Effector memory CD4-positive, alpha-beta T cell (primary cell): ENCODE measurements around the gene MYH8.

Source experiments
- DNase-seq, 3 donors: peaks; one replicate each; pipeline ENCODE4 v3.0.0-alpha.2; 2020
- H3K27ac ChIP-seq: 2 replicates; pipeline ENCODE4 v1.7.0; 2013; ENCODE audit warnings: mild to moderate bottlenecking, low read length, moderate library complexity; ENCODE audit not compliant: insufficient read depth, poor library complexity, severe bottlenecking
- H3K27me3 ChIP-seq: replicated peaks from 2 replicates; pipeline ENCODE4 v1.7.0; 2013; ENCODE audit warnings: mild to moderate bottlenecking, low read length; ENCODE audit not compliant: insufficient read depth, control insufficient read depth, poor library complexity, severe bottlenecking
- H3K36me3 ChIP-seq: 2 replicates; pipeline ENCODE4 v1.7.0; 2013; ENCODE audit warnings: mild to moderate bottlenecking, low read length, moderate library complexity; ENCODE audit not compliant: control insufficient read depth, insufficient read depth
- H3K4me1 ChIP-seq: 2 replicates; pipeline ENCODE4 v1.7.0; 2013; ENCODE audit warnings: low read length, mild to moderate bottlenecking; ENCODE audit not compliant: control insufficient read depth, insufficient read depth, poor library complexity, severe bottlenecking
- H3K4me3 ChIP-seq: 2 replicates; pipeline ENCODE4 v1.7.0; 2013; ENCODE audit warnings: low read length, low read depth, mild to moderate bottlenecking; ENCODE audit not compliant: insufficient read depth, poor library complexity, severe bottlenecking
- H3K9me3 ChIP-seq: 2 replicates; pipeline ENCODE4 v1.7.0; 2013; ENCODE audit warnings: mild to moderate bottlenecking, low read length, moderate library complexity; ENCODE audit not compliant: control insufficient read depth
- total RNA-seq, 3 donors: gene quantifications; one replicate each; lab custom pipeline; 2026; lab: John Stamatoyannopoulos, UW

Gene MYH8
- total RNA-seq: 0 reads per million in 3 donors

DNA sequence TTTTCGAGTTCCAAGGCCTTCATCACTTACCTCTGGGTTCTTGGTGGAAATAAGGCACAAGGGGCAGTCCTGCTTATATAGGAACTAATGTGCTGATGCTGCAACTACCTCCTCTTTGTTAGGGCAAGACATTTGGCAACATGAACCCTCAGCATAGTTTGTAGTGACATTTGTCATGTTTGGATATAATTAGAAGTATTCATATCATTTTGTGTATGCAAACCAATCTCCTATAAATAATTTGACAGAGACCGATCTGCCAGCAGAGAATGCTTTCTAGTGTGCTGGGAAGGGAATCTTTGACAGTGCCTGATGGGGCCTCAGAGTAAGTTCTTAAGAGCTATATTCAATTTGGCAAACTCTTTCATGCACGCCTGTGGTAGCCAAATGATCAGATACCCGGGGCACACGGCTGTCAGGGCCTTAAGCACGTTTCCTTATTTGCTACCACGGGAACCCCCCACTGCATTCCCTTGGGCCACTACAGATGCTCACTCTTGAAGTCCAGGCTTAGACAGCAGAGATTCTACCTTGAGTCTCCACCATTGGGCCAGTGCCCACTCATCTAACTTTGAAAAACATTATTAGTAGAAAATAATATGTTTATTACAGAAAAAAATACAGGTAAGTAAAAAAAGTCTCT, at the start of gene MYH8:
Gene MYH8 (minus strand): TSS at position 51 of the 643 bp plus-strand sequence. CDS start 1,723 bp downstream, outside the sequence.
- H3K4me3 ChIP-seq: no peak within 1 kb of the TSS
- no peak for DNase-seq
- H3K27ac ChIP-seq: no peak within 1 kb of the TSS
- H3K36me3 ChIP-seq: no peaks in the 10 kb centered on the region
- no peaks in the 10 kb centered on the region for H3K9me3 ChIP-seq
- H3K27me3 ChIP-seq: peaks cover 3% of the 10 kb centered on the region
- no peaks in the 10 kb centered on the region for H3K4me1 ChIP-seq

DNA sequence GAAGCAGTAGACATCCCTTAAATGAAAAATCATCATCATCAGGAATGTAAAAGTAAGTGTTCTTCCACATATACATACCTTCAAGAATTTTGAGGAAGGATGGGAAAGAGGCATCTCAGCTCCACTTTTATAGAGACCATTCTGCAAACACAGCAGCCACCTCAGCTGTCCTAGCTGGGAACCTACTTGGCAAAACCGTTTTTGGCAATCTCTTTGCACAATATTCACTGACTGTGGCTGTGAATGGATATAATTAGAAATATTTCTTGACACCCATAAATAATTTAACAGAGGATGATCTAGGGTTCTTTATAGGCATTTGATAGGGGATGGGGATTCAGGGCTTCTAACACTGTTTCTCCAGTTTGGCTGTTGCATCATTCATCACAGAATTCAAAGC, 47.7 kb upstream of the MYH8 start, which contains the start of gene MYH4:
Gene MYH4 (minus strand): TSS at position 101 of the 400 bp plus-strand sequence. CDS start 2,814 bp downstream, outside the sequence.
- Histone ChIP-seq H3K27me3 (no peaks in the 10 kb centered on the region), H3K27ac (no peak within 1 kb of the TSS), H3K4me3 (no peak within 1 kb of the TSS), H3K9me3 (no peaks in the 10 kb centered on the region), H3K4me1 (no peaks in the 10 kb centered on the region), H3K36me3 (no peaks in the 10 kb centered on the region)
- no peak for DNase-seq

DNA sequence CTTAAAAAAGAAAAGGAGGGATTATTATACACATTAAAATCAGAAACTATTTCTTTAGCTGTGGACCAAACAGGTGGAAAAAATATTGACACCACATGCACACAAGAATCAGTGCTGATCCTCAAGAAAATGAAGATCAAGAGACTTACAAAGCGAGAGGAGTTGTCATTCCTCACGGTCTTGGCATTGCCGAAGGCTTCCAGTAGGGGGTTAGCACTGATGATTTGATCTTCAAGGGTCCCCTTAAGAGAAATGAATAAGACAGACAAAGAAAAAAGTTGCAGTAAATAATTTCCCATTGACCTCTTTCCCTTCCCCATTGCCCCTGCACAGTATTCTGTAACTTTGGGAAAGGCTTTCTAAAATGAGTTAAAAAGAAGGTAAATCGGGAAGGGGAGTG, 41.7 kb upstream of the MYH8 start:
- no peaks in the 10 kb centered on the region for H3K36me3 ChIP-seq
- H3K4me1 ChIP-seq: no peaks in the 10 kb centered on the region
- H3K27ac ChIP-seq: no peak overlapping the region
- H3K4me3 ChIP-seq: no peak overlapping the region
- no peaks in the 10 kb centered on the region for H3K9me3 ChIP-seq
- no peaks in the 10 kb centered on the region for H3K27me3 ChIP-seq
- DNase-seq: no peak

DNA sequence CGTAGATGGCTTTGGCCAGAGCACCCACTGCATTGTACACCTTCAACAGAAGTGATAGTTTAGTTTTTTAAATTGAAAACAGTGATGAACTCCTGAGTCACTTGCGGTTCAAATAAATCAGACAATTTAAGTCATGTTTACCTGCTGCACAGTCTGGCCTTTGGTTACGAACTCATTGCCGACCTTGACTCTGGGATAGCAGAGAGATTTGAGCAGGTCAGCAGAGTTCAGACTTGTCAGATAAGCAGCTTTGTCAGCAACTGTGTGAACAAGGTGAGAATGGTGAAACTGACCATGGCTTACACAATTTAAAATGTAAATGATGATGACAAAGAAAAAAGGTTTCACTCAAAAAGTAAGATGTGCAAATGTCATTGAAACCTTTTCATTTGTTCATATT, 38.3 kb upstream of the MYH8 start:
- Histone ChIP-seq H3K4me3 (no peak overlapping the region), H3K9me3 (no peaks in the 10 kb centered on the region)
- no peak for DNase-seq

DNA sequence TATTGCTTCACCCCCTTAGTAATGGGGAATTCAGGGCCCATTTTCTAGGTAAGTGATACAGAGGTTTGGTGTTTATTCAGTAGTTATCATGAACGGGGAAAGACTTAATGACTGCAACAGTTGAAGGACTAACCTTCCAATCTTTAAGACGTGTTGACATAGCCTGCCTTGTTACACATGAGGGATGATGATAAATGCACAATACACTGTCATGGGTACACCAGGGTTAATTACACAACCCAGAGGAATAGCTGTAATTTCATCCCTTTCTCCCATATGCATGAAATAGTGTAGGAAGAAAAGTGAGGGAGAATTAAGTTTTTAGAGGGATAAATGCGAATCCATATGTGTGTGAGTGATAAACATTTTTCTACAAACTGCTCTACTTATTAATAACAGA, 37.0 kb upstream of the MYH8 start:
- no peak for DNase-seq
- Histone ChIP-seq H3K4me3 (no peak overlapping the region), H3K27me3 (no peaks in the 10 kb centered on the region), H3K9me3 (no peaks in the 10 kb centered on the region), H3K27ac (no peak overlapping the region), H3K36me3 (no peaks in the 10 kb centered on the region), H3K4me1 (no peaks in the 10 kb centered on the region)

More for the DNA sequence above, 38.3 kb upstream of the MYH8 start:
- no peaks in the 10 kb centered on the region for H3K27me3 ChIP-seq
- H3K36me3 ChIP-seq: no peaks in the 10 kb centered on the region
- H3K4me1 ChIP-seq: no peaks in the 10 kb centered on the region
- no peak overlapping the region for H3K27ac ChIP-seq

DNA sequence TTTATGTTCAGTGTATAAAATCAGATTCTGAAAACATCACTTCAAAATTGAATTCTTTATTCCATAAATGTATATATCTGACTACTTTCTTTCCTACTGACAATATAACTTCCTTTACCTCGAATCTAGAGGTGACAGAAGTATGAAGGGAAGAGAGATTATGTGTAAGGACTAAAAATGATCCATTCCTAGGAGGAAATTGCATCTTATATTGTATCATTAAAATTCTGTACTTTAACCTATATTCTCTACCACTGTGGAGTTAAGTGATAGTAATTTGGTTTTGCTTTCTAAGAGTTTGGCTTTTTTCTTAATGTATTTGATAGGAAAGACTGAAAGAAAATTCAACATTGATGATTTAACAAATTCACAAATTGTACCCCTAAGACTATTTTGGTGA, 36.2 kb upstream of the MYH8 start:
- no peaks in the 10 kb centered on the region for H3K9me3 ChIP-seq
- no peaks in the 10 kb centered on the region for H3K27me3 ChIP-seq

DNA sequence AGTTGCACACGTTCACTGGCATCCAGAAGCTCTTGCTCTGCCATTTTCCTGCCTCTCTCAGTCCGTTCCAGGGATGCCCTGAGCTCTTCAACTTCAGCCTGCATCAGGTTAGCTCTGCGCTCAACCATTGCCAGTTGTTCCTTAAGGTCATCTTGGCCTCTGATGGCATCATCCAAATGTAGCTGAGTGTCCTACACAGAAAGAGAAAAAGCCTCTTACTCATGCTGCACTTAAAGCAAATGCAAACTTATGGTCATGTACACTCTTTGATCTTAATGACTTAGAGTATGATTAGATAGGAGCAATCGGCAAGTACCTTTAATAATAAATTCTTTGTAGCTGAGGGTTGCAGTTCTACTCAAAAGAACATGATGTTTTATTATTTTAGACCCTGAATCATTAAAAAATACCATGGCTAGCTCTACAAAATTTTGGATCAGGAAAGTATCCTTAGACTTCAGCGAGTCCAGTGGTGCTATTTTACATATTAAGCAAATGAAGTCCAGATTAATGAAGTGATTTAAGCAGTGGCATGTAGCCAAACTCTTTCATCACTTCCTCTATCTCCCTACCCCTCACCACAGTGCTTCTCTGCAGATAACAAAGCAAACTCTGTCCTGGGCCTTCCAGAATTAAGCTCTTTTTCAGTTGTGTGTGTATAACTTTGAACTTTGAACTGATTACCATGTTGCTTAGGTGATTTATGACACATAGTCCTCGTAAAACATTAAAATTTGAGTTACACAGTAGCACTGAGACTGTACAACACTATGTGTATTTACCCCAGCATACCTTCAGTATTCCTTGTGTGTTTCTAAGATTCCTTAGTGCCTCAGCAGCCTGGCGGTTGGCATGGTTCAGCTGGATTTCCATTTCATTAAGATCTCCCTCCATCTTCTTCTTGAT, 25.5 kb upstream of the MYH8 start:
- no peaks in the 10 kb centered on the region for H3K27me3 ChIP-seq
- H3K4me1 ChIP-seq: no peaks in the 10 kb centered on the region
- no peak overlapping the region for H3K27ac ChIP-seq
- H3K36me3 ChIP-seq: no peaks in the 10 kb centered on the region
- no peak overlapping the region for H3K4me3 ChIP-seq
- DNase-seq: no peak
- H3K9me3 ChIP-seq: no peaks in the 10 kb centered on the region

More for the DNA sequence above, 36.2 kb upstream of the MYH8 start:
- H3K27ac ChIP-seq: no peak overlapping the region
- H3K36me3 ChIP-seq: no peaks in the 10 kb centered on the region
- no peaks in the 10 kb centered on the region for H3K4me1 ChIP-seq
- DNase-seq: no peak
- H3K4me3 ChIP-seq: no peak overlapping the region

DNA sequence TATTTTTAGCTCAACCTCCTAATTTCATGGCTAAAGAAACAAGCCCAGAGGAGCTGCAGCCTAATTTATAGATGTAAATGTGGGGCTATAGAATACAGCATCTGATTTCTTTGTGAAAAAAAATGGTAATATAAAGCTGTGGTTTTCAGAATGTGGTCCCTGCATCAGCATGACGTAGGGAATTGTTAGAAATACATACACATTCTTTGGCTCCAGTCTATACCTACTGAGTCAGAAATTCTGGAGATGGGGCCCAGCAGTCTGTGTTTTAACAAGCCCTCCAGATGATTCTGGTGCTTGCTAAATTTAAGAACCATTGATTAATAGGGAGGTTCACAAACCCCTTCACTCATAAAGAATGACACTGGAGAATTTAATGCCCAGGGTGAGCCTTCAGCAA, 18.1 kb upstream of the MYH8 start:
- Histone ChIP-seq H3K27ac (no peak overlapping the region), H3K9me3 (no peaks in the 10 kb centered on the region), H3K27me3 (no peaks in the 10 kb centered on the region), H3K36me3 (no peaks in the 10 kb centered on the region), H3K4me3 (no peak overlapping the region), H3K4me1 (no peaks in the 10 kb centered on the region)
- DNase-seq: no peak

DNA sequence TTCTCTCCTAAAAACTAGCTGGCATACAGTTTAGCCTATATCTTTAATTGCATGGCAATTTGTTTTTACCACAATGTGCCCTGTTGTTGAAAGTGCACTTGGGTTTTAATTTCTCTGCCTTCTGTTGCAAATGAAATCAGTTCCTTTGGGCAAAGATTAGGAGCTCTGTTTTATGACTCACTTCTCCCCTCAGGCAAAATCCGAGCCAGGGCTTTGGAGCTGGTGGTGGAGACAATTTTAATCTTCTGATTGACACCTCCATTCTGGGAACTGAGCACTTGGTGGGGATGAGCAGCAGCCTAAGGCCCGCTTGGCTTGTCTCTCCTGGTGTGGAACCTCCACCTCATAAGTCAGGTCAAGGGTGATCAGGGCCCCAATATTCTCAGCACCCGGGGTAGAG, 13.3 kb upstream of the MYH8 start:
- H3K4me3 ChIP-seq: no peak overlapping the region
- no peaks in the 10 kb centered on the region for H3K27me3 ChIP-seq
- no peaks in the 10 kb centered on the region for H3K4me1 ChIP-seq
- H3K9me3 ChIP-seq: no peaks in the 10 kb centered on the region
- H3K36me3 ChIP-seq: no peaks in the 10 kb centered on the region
- H3K27ac ChIP-seq: no peak overlapping the region
- no peak for DNase-seq

DNA sequence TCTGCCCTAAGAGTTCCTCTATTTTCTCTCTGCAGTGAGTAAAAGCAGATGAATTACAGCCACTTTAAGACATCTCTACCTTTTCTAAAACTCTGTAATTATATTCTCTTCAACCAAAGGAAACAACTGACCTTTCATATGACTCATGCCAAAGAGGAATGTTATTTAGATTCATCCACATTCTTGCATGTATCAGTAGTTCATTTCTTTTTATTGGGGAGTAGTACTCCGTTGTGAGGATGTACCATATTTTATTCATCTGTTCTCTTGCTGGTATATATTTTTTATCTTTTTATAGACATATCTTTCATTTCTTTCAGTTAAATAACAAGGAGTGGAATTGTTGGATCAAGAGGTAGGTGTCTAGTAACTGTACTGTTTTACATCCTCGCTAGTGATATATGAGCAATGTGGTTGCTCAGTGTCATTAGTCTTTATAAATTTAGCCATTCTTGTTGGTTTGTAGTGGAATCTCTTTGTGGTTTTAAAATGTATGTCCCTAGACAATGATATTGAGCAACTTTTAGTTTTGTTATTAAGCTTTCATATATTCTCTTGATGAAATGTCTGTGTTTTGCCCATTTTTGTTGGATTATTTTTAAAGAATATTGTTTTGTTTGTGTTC, 7.8 kb upstream of the MYH8 start:
- H3K27ac ChIP-seq: no peak overlapping the region
- H3K4me3 ChIP-seq: no peak overlapping the region
- H3K9me3 ChIP-seq: no peaks in the 10 kb centered on the region
- DNase-seq: no peak
- H3K36me3 ChIP-seq: no peaks in the 10 kb centered on the region
- peaks cover 3% of the 10 kb centered on the region for H3K27me3 ChIP-seq
- no peaks in the 10 kb centered on the region for H3K4me1 ChIP-seq
